Measurements from ENCODE around the gene TMPRSS4.

TMPRSS4 gene

DNA sequence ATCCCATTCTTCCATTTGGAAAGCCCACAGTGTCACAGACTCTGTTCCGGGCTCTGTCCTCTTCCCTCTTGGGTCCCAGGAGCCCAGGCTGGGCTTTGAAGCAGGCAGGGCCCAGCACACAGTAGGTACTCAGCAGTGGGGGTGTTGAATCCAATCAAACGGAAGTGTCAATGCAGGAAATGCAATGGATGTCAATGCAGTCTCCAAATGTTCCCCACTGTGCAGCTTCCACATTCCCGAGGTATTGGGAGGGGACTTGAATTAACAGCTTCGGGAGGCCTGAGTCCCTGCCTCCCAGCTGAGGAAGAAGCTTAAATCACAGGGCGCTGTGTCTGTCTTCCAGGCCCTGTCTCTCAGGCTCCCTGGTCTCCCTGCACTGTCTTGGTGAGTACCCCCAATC is 31.6 kb downstream of the TMPRSS4 start:
- no peak for FAIRE-seq

DNA sequence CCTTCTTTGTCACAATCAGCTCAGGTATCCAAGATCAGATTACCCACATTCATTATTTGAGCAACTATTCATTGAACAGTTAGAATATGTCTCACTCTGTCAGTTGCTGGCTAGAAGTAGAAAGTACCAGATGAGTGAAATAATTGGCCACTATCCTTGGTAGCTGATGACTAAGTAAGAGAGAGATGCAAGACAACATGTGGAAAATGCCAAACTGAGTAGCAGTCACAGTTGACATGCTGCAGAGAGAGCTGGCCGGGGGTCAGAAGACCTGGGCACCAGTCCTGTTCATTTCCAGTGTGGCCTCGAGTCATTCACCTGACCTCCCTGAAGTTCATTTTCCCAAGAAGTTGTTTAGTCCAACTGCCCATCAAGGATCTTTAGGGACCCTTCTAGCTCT is 32.4 kb downstream of the TMPRSS4 start:
- no peak for FAIRE-seq

DNA sequence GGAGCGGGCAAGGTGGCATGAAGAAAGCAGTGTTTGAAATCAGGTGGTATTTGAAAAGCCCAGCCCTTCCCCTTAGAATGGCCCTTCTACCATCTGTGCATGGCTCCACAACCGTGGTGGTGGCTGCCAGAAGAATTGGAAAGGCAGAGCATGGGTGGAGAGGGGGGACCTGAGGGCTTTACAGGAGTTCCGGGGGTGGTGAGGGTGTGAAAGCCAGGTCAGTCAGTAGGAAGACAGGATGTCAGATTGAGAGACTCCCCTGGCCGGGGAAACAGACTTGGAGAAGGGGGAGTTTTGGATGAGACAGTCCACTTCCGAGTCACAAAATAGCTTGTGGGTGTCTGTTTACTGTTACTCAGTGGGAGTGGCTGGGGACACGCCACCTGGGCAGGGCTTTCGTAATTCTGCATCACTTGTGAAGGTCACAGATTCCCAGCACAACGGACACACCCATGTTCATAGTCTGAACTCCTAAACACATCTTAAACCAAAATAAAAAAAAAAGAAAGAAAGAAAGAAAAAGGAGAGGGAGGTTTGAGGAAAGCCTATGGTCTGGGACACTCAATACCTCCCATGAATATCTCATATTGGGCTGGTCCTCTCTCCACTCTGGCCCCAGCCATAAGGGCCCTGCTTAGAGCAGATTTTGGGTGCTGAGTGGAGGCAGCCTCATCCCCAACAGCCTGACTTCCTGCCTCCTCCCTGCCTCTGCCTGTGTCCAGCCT is 34.3 kb downstream of the TMPRSS4 start:
- FAIRE-seq: no peak

DNA sequence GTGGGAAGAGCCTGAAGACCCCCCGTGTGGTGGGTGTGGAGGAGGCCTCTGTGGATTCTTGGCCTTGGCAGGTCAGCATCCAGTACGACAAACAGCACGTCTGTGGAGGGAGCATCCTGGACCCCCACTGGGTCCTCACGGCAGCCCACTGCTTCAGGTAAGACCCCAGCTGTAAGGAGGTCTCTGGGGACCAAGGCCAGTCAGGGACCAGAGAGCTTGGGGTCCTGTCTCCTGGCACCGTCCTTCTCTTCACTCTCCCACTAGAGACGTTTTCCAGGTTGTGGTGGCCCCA is 34.8 kb downstream of the TMPRSS4 start:
- no peak for FAIRE-seq

DNA sequence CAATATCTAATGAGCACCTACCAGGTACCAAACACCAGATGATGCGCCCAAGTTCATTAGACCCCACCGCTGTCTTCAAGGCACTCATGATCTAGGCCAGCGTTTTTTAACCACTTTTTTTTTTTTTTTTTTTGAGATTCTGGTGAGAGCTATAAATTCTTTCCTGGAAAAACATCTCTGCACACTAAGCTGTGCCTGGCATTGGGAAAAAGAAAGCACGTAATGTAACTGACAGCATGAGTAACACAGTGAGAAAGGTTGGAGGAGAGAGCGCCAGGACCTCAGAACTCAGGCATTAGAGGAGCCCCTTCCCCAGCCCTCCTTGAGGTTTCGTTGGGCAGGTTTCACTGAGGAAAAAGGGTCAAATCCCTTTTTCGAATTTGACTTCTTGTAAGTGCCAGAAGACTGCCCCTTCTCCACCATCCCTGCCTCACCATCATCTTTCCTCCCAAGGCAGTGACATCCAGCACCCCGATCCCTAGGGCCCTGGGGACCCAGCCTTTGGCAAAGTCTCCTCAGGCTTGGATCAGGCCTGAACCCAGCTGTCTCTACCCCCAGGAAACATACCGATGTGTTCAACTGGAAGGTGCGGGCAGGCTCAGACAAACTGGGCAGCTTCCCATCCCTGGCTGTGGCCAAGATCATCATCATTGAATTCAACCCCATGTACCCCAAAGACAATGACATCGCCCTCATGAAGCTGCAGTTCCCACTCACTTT is 36.0 kb downstream of the TMPRSS4 start:
- FAIRE-seq: no peak

DNA sequence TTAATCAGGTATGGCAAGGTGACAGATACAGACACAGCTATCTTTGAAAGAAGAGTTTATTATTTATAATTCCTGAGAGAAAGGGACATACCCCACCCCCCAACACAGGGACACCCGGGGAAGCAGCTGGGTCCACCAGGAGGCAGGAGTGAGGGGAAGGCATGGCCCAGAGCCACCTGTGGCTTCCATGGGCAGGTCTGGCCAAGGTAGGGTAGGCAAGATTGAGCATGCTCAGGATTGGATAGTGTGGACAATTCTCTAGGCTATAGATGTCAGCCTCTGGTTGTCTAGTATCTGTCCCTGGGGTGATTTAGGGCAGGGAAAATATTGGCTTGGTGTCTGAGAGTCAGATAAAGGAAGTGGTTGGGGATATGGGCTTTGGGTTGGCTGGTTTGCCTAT is 37.4 kb downstream of the TMPRSS4 start:
- no peak for FAIRE-seq

GRCh38 chr11:118115048-118115447 is 38.2 kb downstream of the TMPRSS4 start:
- FAIRE-seq: no peak

DNA sequence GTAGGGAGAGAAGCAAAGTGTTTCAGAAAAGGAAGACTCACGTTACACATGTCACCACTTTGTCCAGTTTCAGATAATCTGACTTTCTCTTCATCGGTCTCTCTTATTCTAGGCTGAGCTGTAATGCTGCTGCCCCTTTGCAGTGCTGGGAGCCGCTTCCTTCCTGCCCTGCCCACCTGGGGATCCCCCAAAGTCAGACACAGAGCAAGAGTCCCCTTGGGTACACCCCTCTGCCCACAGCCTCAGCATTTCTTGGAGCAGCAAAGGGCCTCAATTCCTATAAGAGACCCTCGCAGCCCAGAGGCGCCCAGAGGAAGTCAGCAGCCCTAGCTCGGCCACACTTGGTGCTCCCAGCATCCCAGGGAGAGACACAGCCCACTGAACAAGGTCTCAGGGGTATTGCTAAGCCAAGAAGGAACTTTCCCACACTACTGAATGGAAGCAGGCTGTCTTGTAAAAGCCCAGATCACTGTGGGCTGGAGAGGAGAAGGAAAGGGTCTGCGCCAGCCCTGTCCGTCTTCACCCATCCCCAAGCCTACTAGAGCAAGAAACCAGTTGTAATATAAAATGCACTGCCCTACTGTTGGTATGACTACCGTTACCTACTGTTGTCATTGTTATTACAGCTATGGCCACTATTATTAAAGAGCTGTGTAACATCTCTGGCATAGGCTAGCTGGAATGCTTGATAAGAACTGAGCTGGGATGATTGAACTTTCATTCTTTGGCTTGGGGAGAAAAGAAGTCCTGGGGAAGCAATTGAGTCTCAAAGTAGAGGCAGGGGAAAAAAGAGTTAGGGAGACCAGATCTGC is 41.1 kb downstream of the TMPRSS4 start:
- FAIRE-seq: no peak

- no peak for FAIRE-seq
Observed at GRCh38 chr11:118120793-118121192, 43.9 kb downstream of the TMPRSS4 start.

- no peak for FAIRE-seq
Observed at GRCh38 chr11:118124929-118125535, 48.2 kb downstream of the TMPRSS4 start.

DNA sequence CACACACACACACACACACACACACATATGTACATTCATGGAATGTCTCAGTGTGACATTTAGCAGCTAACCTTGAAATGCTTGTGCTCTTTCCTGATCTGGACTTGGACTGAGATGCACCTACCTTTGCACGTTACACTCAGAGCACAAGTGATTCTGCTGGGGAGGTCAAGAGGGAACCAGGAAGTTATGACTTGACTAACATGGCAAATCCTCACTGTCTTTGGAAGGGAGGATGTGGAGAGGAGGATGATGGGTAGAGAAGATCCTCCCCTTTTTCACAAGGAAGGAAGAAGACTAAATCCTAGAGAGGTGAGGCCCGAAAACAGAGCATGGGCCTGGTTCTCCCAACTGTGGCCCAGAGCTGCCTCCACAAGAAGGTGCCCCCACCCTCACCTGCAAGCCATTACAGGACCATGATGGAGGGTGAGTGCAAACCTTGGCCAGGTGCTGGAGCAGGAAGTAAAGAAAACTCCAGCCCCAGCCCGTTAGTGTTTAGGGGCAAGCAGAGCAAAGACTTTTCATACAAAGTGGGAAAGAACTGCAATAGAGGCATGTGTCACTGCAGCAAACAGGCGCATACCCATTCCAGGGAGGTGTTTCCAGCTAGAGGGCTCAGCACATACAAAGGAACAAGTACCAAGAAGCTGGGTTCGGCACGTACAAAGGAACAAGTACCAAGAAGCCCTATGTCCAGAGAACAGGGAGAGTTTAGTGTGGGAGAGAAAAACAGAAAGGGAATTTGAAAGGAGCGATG is 49.4 kb downstream of the TMPRSS4 start:
- FAIRE-seq: no peak

DNA sequence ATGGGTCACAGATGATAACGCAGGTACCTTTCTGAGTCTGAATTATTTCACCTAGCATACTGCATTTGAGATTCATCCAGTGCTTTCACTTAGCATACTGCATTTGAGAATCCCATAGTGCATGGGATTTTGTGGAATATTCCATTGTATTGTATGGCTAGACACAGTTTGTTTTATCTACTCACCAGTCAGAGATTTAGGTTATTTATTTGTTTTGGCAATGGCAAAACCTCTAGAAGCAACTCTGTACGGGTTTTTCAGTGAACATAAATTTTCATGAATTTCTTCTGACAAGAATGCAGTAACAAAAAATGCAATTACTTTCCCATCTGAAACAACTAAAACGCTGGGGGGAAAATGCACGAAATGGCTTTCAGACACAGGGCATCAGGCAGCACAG is 51.4 kb downstream of the TMPRSS4 start:
- no peak for FAIRE-seq

GRCh38 chr11:118128721-118129470 is 52.0 kb downstream of the TMPRSS4 start:
- no peak for FAIRE-seq

DNA sequence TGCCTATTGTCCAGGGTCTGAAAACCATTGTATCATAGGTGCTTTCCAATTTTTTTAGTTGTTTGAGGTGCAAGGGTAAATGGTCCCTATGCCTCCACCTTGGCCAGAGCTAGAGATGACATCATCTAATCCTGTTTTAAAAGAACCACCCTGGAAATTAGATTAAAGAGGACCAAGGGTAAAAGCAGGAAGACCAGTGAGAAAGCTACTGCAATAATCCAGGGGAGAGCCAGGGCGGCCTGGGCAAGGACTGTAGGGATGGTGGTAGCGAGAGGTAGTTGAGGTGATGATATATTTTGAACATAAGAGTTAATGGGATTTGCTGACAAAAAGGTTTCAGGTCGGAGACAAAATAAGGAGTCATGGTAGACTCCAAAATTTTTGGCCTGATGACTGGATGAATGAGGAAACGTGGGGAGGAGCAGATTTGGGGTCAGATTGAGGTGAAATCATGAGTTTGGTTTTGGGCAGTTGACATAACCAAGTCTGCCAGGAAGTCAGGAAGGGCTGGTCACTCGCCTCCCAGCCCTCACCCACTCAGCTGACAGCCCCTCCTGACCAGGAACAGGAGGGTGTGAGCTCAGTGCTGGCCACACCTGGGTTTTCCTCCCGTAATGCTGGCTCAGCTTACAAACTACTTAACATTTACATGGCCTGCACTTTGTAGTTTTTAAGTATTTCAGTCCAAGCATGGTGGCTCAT is 52.7 kb downstream of the TMPRSS4 start:
- FAIRE-seq: no peak

DNA sequence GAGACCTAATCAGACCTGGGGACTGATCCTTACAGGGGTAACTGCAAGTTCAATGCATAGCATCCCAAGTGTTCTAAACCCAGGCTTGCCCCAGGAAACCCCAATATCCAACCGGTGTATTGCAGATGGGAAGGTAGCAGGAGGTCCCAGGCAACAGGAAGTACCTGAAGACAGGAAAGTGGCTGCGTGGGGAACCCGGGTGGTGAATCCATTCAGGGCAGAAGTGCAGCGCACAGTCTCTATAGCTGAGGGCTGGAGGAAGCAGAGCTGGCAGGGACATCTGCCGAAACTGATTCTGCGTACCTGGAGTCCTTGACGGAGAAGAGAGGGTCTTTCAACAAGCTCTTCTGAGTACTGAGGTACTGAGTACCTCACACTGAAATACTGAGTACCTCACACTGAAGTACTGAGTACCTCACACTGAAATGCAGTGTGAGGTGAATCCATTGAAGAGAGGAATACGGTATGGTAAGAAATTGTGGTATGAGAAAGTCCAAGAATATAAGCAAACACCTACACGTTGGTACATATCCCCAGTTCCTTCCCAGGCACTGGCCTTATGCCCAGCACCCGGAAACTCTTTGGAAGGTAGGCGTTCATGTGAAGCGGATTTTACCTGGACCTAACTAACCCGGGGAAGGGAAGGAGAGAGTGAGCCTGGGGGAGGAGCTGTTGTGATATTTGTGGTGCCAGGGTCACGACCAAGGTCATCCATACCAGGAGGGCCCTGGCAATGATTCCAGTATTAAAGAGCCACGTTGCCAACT is 55.7 kb downstream of the TMPRSS4 start:
- FAIRE-seq: no peak

GRCh38 chr11:118133816-118134215 is 56.9 kb downstream of the TMPRSS4 start:
- no peak for FAIRE-seq

GRCh38 chr11:118135051-118135795 is 58.3 kb downstream of the TMPRSS4 start:
- no peak for FAIRE-seq

- no peak for FAIRE-seq
Observed at GRCh38 chr11:118135796-118136165, 58.9 kb downstream of the TMPRSS4 start.

DNA sequence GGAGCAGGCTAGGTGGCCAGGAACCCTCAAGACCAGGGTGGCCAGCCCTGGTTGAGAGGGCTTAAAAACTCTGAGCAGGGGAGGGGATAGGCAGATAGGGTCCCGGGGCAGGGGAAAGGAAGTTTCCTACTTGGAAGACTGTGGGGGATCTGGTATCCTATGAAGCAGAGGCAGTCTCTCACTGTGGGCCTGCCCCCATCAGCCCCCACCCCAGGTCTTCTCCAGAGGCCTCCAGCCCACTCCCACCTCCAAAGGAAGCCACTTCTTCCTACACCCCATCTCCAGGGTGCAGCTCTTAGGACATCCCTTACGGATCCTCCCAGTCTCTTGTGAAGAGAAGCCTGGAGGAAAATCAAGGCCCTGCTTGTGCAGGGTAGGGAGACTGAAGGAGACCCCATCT is 59.5 kb downstream of the TMPRSS4 start:
- FAIRE-seq: no peak

- FAIRE-seq: no peak
Observed at GRCh38 chr11:118136801-118137200, 59.9 kb downstream of the TMPRSS4 start.

All from A204.1 (cell line).